Upper lobe of right lung (tissue), 1 donor: ENCODE results near the gene SMPD4. TPM values are rescaled to one million over a fixed set of nuclear protein-coding genes. Genes with fewer than 3 reads are reported as not detected.
A peak's percentile ranks its signal among the peaks of the same experiment; 100 is the strongest.
"Not testable (repeated sequence)": the region's sequence is repeated elsewhere in the genome, so short reads cannot be mapped to it uniquely, and the experiment has no call there.

Experiments used
- ATAC-seq: fragments of 200-7000 bp; cut with Tn5 transposase; one replicate; pipeline ENCODE4 v1.9.1; 2020; ENCODE audit warnings: mild to moderate bottlenecking, moderate library complexity
- DNase-seq: peaks from one replicate; pipeline ENCODE4 v3.0.0-alpha.2; 2020
- H3K27ac ChIP-seq: fragments of 200-600 bp; one replicate; pipeline ENCODE4 v1.8.0; 2022
- H3K27me3 ChIP-seq: fragments of 200-600 bp; one replicate; pipeline ENCODE4 v1.8.0; 2022; ENCODE audit warnings: mild to moderate bottlenecking
- H3K36me3 ChIP-seq: fragments of 200-600 bp; one replicate; pipeline ENCODE4 v1.8.0; 2022
- H3K4me1 ChIP-seq: fragments of 200-600 bp; one replicate; pipeline ENCODE4 v1.8.0; 2022
- H3K4me3 ChIP-seq: fragments of 200-600 bp; one replicate; pipeline ENCODE4 v1.8.0; 2022; ENCODE audit warnings: mild to moderate bottlenecking
- H3K9me3 ChIP-seq: fragments of 200-600 bp; one replicate; pipeline ENCODE4 v1.8.0; 2022
- intact Hi-C: fragments of 100-400 bp; cut with DNase I; formaldehyde crosslinking; loops from one replicate; pipeline ENCODE4 v1.11.0; 2022
- long read RNA-seq: library from polyadenylated mRNA; unstranded; transcript quantifications from one replicate; pipeline ENCODE4 v2.0.0, GENCODE V29; 2021
- total RNA-seq: library from RNA; stranded (reverse); fragmentation: NEBNext Ultra II Directional; extraction: Animal tissue kit (Norgen Biotek cat#: 25700); gene quantifications from one replicate; pipeline ENCODE4 v1.2.1, GENCODE V29; 2021
- TF ChIP-seq, protein P1 (sequence below): fragments of 200-600 bp; IDR thresholded peaks from one replicate; pipeline ENCODE4 v1.8.0; 2022; ENCODE audit warnings: antibody characterized with exemption
- donor health status: DM: no; HTN: yes; CAD: no; lungs with severe emphysema.

SMPD4 gene, protein sequence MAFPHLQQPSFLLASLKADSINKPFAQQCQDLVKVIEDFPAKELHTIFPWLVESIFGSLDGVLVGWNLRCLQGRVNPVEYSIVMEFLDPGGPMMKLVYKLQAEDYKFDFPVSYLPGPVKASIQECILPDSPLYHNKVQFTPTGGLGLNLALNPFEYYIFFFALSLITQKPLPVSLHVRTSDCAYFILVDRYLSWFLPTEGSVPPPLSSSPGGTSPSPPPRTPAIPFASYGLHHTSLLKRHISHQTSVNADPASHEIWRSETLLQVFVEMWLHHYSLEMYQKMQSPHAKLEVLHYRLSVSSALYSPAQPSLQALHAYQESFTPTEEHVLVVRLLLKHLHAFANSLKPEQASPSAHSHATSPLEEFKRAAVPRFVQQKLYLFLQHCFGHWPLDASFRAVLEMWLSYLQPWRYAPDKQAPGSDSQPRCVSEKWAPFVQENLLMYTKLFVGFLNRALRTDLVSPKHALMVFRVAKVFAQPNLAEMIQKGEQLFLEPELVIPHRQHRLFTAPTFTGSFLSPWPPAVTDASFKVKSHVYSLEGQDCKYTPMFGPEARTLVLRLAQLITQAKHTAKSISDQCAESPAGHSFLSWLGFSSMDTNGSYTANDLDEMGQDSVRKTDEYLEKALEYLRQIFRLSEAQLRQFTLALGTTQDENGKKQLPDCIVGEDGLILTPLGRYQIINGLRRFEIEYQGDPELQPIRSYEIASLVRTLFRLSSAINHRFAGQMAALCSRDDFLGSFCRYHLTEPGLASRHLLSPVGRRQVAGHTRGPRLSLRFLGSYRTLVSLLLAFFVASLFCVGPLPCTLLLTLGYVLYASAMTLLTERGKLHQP
- total RNA-seq, result 41.4 TPM
- long read RNA-seq, full-length matches to known transcripts, result 20 of 60 reads
- long read RNA-seq, partial matches to known transcripts, result 24 of 60 reads
- long read RNA-seq, other reads (novel, unspliced or antisense), result 16 of 60 reads

DNA sequence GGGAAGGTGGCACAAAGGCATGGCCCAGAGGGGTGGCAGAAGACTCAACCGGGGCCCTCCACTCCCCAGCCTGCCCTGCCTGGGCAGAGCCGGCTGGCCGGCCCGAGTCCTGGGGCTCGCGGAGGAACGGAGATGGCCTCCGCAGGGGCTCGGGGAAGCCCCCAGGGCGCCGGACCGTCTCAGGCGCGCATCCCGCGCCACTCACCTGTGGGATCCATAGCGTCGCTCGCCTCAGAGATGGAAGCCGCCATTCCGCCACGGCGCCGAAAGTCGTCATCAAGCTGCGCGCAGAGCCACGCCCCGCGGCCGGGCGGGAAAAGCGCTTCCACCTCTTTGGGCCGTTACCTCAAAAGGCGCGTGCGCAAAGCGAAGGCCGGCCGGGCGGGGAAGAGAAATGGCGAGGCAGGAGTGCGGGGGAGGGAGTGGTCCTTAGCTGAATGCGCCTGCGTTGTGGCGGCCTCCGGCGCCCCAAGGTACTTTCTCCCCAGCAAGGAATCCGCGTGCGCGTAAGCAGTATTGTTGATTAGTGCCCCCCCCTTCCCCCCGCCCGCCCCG, at the start of gene SMPD4:
Gene SMPD4, minus strand, starts transcription at position 278 of the 555 bp plus-strand sequence. CDS start 5,010 bp downstream, outside the sequence.
- Histone ChIP-seq H3K27ac (peak within 1 kb of the TSS; percentile 92), H3K9me3 (no peaks in the 10 kb centered on the region), H3K4me3 (peak within 1 kb of the TSS; percentile 99), H3K4me1 (peaks cover 13% of the 10 kb centered on the region), H3K36me3 (peaks cover 3% of the 10 kb centered on the region), H3K27me3 (no peaks in the 10 kb centered on the region)
- intact Hi-C loops, result no loop called here
- ATAC-seq, result peak; percentile 93
- peak; percentile 99 for DNase-seq
- TF ChIP-seq, protein P1, sequence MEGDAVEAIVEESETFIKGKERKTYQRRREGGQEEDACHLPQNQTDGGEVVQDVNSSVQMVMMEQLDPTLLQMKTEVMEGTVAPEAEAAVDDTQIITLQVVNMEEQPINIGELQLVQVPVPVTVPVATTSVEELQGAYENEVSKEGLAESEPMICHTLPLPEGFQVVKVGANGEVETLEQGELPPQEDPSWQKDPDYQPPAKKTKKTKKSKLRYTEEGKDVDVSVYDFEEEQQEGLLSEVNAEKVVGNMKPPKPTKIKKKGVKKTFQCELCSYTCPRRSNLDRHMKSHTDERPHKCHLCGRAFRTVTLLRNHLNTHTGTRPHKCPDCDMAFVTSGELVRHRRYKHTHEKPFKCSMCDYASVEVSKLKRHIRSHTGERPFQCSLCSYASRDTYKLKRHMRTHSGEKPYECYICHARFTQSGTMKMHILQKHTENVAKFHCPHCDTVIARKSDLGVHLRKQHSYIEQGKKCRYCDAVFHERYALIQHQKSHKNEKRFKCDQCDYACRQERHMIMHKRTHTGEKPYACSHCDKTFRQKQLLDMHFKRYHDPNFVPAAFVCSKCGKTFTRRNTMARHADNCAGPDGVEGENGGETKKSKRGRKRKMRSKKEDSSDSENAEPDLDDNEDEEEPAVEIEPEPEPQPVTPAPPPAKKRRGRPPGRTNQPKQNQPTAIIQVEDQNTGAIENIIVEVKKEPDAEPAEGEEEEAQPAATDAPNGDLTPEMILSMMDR, result no peak

- ATAC-seq, H3K4me1 ChIP-seq, H3K27me3 ChIP-seq, H3K27ac ChIP-seq, H3K4me3 ChIP-seq, intact Hi-C loops, H3K36me3 ChIP-seq, H3K9me3 ChIP-seq, DNase-seq: not testable (repeated sequence)
Observed at GRCh38 chr2:130230907-130231306, 49.5 kb upstream of the SMPD4 start.

DNA sequence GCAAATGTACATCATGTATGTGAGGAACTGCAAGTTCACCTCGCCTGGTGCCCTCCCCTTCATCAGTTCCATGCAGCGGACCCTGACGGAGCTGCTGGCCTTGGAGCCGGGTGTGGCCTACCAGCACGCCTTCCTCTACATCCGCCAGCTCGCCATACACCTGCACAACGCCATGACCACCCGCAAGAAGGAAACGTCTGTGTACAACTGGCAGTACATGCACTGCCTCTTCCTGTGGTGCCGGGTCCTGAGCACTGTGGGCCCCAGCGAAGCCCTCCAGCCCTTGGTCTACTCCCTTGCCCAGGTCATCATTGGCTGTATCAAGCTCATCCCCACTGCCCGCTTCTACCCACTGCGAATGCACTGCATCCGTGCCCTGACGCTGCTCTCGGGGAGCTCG, 49.0 kb upstream of the SMPD4 start:
- intact Hi-C loops, H3K4me1 ChIP-seq, H3K9me3 ChIP-seq, H3K36me3 ChIP-seq, DNase-seq, H3K4me3 ChIP-seq, H3K27ac ChIP-seq, H3K27me3 ChIP-seq: not testable (repeated sequence)
- peak; percentile 10 for ATAC-seq

DNA sequence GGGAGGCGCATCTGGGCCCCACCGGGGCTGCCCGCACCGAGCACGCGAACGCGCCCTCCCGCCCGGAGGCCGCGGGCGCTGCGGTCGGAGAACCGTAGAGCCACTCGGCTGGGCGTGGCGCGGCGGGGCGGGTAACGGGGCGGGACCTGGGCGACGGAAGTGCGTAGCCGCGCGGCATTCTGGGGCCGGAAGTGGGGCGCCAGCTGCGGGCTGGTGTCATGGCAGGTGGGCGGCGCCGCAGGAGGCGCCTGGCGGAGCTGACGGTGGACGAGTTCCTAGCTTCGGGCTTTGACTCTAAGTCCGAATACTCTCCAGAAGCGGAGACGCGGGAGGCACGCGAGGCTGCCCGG, 47.7 kb upstream of the SMPD4 start:
- H3K4me1 ChIP-seq, intact Hi-C loops, H3K9me3 ChIP-seq, H3K27me3 ChIP-seq, H3K27ac ChIP-seq, H3K36me3 ChIP-seq, H3K4me3 ChIP-seq, DNase-seq: not testable (repeated sequence)
- ATAC-seq, result peak; percentile 51

DNA sequence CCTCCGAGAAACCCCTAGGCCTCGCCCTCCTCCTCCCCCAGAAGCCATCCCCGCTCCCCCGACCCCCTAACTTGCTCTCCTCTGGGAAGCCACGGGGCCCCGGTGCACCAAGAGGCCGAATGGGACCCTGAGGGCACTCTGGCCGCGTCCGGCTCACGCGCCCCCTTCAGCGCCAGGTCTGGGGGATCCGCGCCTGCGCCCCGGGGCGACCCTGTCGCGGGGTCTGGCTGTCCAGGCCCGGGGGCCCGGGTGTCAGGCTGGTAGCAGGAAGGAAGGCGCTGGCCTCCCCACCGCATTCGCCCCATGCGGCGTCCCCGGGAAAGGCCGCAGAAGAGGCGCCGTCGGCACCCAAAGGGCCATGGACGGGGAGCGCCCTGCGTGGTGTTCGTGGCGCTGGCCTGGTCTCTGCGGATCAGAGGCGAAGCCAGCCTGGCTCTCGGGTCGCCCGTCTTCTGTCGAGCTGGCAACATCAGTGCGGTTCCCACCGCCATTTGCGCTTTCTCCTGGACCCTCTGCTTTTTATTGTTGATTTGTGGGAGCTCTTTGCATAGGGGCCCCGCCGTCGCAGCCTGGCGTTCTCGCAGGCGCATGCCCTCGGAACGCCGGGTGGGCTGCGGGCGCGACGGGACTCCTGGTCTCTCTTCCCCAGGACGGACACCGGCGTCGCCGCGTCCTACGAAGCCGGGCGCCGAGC, 47.2 kb upstream of the SMPD4 start:
- H3K27ac ChIP-seq, H3K27me3 ChIP-seq, H3K4me1 ChIP-seq, H3K4me3 ChIP-seq, ATAC-seq, H3K36me3 ChIP-seq, DNase-seq, H3K9me3 ChIP-seq, intact Hi-C loops: not testable (repeated sequence)

GRCh38 chr2:130228005-130228404, 46.6 kb upstream of the SMPD4 start:
- H3K4me3 ChIP-seq, ATAC-seq, intact Hi-C loops, H3K36me3 ChIP-seq, H3K27ac ChIP-seq, DNase-seq, H3K4me1 ChIP-seq, H3K9me3 ChIP-seq, H3K27me3 ChIP-seq: not testable (repeated sequence)

DNA sequence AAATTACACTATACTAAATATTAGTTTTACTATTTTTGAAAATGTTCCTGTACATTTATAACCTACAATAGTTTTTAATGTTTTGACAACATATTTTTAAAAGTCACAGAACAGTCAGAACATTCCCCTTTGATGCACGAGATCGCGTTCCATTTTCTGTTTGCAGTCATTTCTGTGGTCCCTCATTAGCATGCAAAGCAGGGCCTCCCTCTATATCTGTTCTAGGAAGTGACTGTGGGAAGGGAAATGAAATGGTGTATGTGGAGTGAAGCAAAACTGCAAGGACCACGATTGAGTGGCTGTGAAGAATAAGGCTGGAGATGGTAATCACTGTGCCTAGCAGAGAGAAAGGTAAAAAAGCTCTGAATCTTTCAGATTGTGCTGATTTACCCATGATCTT, 41.1 kb upstream of the SMPD4 start:
- intact Hi-C loops, H3K27me3 ChIP-seq, H3K4me3 ChIP-seq, H3K4me1 ChIP-seq, ATAC-seq, H3K27ac ChIP-seq, H3K9me3 ChIP-seq, DNase-seq, H3K36me3 ChIP-seq: not testable (repeated sequence)

DNA sequence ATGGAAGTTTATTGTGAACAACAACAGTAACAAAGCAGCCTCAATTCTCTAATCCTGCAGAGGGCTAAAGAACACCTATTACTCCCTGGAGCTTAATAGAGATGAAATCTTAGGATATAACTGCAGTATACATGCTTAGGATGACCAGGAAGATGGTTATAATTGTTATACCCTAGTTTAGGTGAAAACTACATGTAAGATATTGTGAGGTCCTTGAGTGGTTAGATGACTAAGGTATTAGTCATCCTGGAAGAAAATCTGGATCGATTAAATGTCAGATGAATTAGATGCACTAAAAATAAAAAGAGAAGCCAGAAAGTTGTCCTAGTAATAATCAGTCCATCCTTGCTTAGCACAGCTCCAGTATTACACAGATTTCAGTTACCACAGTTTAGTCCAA, 39.1 kb upstream of the SMPD4 start:
- H3K27me3 ChIP-seq, H3K36me3 ChIP-seq, H3K4me1 ChIP-seq, H3K4me3 ChIP-seq, H3K27ac ChIP-seq, H3K9me3 ChIP-seq, DNase-seq, intact Hi-C loops, ATAC-seq: not testable (repeated sequence)

DNA sequence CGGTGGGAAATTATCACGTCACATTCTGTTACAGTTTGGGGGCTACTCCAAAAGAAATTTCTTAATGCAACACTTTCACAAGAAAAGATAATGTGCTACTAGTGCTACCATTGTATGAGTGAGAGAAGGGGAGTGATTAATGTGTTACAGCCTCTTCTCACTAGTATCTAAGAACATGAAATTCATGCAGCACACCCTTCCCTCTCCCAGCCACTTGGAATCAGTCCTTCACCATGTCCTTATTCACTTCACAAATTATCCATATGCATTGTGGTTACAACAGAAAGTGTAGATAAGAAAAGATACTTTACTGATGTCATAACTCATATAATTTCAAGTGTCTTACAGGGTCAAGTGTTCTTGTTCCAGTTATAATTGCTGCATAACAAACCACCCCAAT, 37.7 kb upstream of the SMPD4 start:
- H3K4me1 ChIP-seq, H3K27ac ChIP-seq, H3K36me3 ChIP-seq, ATAC-seq, H3K9me3 ChIP-seq, intact Hi-C loops, H3K4me3 ChIP-seq, DNase-seq, H3K27me3 ChIP-seq: not testable (repeated sequence)

DNA sequence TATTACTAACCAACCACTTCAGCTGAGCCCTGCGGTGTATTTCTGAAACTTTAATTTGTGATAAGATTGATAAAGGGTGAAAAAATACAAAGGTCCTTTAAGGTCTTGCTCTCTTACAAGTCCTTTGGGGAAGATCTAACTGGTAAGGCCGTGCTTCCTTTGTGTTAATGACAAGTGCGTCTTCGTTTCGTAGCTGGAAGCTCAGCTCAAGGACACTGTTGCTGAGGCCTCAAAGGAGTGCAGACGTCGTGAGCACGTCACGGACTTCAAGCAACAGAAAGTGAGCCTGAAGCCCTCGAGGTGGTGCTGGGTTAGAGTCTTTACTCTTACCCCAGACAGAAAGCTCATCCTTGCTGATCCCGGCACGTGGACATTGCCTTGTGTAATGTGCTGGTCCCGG, 25.6 kb upstream of the SMPD4 start:
- H3K27me3 ChIP-seq, intact Hi-C loops, H3K9me3 ChIP-seq, ATAC-seq, H3K4me3 ChIP-seq, H3K36me3 ChIP-seq, H3K4me1 ChIP-seq, H3K27ac ChIP-seq, DNase-seq: not testable (repeated sequence)

- H3K27me3 ChIP-seq, intact Hi-C loops, ATAC-seq, H3K27ac ChIP-seq, H3K36me3 ChIP-seq, H3K4me1 ChIP-seq, H3K4me3 ChIP-seq, H3K9me3 ChIP-seq, DNase-seq: not testable (repeated sequence)
Observed at GRCh38 chr2:130203150-130203549, 21.7 kb upstream of the SMPD4 start.

DNA sequence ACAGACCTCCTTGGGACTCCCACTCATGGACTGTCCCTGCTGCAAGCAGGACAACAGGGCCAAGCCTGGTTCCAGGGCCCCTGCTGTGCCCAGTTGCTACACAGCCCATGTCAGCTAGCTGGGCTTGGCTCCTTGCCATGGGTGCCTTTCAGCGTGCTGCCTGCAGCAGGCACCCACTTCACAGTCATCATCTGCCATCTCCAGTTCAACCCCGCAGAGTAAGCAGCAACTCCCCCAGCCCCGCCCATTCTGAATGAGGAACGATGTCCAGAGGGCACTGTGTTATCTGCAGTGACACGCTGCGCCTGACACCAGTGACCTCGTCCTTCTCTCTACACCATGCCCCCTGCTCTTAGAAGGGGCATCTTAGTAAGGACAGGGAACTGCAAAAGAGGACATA, 21.1 kb upstream of the SMPD4 start:
- H3K4me1 ChIP-seq, H3K4me3 ChIP-seq, H3K36me3 ChIP-seq, H3K27me3 ChIP-seq, H3K27ac ChIP-seq, intact Hi-C loops, H3K9me3 ChIP-seq, DNase-seq: not testable (repeated sequence)
- ATAC-seq, result peak; percentile 80
